Measurements from ENCODE around the gene RTF2.
"Not testable (repeated sequence)": the region's sequence is repeated elsewhere in the genome, so short reads cannot be mapped to it uniquely, and the experiment has no call there.

The RTF2 gene

DNA sequence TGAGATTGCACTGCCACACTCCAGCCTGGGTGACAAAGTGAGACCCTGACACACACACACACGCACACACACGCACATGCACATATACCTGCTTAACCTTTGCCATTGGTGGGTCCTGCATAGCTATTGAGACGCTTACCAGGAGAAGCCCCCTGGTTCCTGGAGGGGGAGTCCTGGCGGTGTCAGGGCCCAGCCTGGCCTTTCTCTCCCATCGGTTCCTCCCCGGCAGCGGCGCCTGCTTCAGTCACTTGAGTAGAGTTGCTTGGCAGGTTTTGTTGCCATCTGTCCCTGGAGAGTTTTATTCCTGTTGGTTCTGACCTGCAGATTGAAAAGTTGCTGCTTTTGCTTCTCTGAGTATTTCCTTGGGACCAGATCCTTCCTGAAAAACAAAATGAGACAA lies 35.5 kb downstream of the RTF2 start:
- no peak for DNase-seq

DNA sequence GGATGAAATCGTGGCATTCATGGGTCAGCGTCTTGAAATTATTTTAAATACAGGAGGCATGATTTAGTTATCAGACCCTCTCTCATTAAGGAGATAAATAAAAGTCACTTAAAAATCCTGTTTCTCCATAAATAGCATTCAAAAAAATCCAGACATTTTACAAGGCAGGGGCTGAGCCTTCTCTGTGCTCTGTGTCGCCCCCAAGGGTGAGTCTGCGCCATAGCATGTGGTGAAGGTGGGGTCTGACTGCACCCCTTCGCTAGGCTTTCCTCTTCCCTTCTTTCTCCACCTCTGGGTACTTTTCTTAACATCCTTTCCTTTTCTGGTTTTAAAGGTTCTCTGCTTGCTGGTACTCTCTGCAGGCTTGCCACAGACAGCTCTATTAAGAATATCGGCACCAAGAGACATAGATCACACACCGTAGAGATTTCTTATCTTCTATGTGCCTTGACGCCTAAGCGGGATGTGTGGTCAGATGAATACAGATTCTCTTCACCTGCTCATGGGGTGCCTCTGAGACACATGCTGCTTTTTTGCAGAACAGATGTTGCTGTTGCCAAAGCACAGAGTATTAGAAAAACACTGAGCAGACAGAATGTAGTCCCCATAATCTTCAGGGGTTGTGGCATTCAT lies 36.1 kb downstream of the RTF2 start:
- DNase-seq: peak in 1 of 2 experiments; percentile 1

DNA sequence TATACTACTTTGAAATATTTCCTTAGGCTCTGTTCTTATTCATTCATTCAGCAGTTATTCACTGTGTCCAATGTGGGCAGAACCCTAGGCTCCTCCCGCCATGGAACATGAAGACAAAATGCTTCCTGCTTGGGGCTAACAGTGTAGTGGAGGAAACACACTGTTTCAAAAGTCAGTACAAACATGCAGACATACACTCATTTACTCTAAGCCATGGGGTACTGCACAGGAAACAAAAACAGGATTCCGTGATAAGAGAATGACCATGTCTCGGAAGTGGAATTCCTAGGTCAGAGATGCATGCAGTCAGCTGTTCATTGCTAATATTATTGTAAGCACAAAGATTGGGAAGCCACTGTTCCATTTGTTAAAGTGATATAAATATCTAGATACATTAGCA lies 37.7 kb downstream of the RTF2 start:
- no peak for DNase-seq

DNA sequence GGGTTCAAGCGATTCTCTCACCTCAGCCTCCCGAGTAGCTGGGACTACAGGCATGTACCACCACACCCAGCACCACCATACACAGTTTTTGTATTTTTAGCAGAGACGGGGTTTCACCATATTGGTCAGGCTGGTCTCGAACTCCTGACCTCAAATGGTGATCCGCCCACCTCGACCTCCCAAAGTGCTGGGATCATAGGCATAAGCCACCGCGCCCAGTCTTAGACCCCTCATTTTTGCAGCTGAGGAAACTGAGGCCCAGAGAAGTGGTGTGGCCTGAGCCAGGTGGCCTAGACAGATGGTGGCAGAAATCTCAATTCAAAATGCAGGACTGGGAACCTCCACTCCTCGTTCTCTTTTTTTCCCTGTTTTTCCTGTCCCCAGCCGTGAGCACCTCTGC lies 43.5 kb downstream of the RTF2 start:
- no peak for DNase-seq

DNA sequence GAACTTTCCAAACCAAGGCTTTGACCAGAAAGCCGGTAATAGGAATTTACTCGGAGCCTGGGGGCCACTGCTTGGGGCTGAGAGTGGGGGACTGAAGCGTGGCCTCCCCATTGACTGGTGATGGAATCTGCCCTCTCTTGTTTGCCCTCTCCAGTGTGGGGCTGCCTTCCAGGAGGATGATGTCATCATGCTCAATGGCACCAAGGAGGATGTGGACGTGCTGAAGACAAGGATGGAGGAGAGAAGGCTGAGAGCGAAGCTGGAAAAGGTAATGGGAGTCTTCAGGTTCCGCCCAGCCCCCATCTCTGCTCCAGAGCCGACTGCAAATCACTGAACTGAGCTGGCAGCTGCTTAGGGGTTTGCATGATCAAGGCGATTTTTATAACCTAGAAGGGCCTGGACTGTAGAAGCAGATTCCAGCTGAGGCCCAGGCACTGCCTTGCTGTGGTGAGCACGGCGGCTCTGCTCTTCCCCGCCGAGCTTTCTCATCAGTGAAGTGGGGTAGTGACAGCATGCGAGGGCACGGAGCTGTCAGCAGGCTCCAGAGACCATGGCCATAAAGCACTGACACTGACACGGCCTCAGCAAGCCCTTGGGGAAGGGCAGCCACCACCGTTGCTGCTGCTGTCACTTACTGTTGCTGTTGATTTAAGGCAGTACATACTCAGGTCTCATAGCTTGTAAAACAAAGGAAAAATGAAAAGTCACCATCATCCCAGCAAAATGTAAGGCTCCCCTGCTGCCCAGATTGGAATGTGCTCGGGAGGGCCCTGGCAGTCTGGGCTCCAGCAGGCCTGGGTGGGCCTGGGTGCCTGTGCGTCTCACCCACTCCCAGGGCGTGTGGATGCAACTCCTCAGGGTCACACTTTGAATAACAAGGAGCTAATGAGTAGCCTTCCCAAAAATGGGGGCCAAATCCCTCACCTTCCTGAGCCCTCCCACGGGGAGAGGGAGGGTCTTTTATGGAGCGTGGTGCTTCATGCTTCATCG lies 45.0 kb downstream of the RTF2 start:
- DNase-seq: no peak

DNA sequence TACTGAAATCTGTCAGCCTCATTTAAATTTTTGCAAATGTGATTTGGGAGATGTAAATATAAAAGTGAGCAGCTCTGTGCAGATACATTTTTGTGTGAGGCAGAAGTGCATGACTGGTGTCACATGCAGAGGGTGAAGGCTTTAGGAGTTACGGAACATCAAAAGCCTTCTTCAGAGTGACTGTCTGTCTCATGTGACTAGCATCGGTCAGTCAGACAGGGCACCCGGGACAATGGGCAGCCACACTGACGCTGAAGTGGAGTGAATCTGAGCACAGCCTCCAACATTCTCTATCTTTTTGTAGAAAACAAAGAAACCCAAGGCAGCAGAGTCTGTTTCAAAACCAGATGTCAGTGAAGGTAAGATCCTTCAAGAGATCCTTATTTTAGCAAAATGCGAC lies 48.2 kb downstream of the RTF2 start:
- no peak for DNase-seq

DNA sequence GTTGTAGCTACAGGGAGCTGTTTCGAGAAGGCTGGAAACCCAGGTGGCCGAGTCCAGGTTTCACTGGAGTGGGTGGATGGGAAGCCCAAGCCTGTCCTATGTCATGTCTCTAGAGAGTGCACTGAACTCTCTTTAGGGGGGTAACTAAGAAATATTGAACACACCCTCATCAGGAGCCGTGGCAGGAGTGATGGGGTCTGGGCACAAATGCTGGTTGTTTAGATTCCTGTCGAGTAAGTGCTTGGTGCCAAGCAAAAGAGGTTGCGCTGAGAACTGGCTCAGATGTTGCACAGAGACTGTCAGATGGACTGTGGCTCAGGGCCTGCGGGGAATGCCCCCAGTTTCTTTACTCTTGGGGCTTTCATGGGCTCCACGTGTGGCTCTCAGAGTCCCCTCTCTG lies 48.8 kb downstream of the RTF2 start:
- DNase-seq: no peak

DNA sequence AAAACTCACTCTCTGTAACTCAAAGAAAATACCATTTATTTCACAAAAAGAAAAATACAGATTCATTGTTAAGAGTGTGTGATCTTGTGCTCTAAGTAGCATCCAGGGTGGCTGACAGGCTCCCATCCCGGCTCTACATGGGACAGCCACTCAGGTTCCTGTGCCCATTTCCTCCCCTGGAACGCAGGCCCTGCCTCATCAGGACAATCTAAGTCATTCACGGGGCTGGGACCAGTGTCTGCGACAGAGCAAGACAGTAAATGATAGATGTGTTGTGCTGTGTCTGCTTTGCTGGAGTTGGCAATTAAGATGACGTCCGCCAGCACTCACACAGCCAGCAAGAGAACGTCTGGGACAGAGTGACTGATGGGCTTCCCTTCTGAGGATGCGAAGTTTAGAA lies 49.2 kb downstream of the RTF2 start:
- DNase-seq: no peak

DNA sequence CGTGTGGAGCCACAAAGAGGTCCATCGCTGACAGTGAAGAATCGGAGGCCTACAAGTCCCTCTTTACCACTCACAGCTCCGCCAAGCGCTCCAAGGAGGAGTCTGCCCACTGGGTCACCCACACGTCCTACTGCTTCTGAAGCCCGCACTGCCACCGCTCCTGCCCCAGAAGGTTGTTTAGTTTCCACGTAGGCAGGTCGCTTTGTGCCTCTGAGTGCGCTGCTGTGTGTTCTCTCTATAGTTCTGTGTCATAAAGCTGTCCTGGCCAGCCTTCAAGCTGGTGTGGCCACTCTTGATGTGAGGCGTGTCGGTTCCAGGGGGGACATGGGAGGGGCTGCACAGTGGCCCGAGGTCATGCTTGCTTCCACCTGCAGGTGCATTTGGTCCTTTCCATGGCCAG lies 49.7 kb downstream of the RTF2 start:
- DNase-seq: no peak

DNA sequence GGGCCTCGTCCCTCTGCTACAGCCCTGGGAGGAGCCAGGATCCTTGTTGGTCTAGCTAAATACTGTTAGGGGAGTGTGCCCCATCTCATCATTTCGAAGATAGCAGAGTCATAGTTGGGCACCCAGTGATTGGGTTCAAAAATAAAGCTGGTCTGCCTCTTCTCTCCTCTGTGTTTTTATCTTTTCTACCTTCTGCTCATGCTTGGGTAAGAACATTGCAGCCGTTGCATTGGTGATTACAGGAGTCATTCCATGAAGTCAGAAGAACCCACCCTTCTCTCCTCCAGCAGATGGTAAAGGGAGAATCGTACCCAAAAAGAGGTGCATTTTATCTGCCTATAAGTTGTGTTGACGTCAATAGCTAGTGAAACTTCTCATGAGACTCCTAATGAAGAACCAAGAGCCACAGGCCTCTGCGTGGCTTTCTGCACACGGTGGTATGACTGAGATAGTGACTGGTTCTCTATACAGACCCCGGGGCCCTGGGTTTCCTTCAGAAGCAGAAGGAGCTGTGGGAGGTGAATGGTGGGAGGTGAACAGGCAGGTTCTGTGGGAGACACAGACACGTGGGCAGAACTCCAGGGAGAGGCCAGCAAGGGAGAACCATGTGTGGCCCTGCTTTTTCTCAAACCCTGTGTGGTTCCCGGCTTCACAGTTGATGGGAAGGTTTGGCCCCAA lies 50.4 kb downstream of the RTF2 start:
- no peak for DNase-seq

DNA sequence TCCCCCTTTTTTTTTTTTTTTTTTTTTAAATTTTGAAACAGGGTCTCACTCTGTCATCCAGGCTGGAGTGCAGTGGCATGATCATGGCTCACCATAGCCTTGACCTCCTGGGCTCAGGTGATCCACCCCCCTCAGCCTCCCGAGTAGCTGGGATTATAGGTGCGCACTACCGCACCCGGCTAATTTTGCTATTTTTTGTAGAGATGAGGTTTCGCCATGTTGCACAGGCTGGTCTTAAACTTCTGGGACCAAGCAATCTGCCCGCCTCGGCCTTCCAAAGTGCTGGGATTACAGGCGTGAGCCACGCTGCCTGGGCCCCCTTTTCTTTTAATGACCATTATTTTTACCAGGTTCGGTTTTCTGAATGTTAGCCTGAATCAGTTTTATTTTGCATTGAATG lies 51.1 kb downstream of the RTF2 start:
- DNase-seq: no peak

DNA sequence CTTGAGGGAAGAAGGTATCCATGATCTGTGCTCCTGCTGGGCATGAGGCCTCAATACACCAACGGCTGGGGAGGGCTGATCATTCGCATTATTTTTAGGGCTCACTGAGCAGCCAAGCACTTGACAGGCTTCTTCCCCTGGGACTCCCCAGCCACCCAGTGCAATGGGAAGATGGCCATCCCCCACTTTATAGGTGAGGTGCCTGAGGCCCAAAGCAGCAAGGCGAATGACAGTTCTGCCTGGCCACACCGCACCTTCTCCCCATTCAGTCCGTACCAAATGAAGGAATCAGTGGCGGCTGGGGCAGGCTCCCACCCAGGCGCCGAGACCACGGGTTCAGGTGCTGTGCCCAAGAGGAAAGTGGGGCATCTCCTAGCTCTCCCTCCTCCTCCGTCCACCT lies 51.8 kb downstream of the RTF2 start:
- DNase-seq: no peak

DNA sequence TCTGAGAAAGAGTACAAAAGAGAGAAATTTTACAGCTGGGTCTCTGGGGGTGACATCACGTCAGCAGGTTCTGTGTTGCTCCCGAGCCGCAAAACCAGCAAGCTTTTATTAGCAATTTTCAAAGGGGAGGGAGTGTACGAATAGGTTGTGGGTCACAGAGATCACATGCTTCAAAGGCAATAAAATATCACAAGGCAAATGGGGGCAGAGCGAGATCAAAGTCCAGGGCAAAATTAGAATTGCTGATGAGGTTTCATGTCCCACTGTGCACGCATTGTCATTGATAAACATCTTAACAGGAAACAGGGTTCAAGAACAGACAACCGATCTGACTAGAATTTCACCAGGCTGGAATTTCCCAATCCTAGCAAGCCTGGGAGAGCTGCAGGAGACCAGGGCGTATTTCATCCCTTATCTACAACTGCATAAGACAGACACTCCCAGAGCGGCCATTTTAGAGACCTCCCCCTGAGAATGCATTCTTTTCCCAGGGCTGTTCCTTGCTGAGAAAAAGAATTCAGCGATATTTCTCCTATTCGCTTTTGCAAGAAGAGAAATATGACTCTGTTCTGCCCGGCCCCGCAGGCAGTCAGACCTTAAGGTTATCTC lies 52.4 kb downstream of the RTF2 start:
- DNase-seq: not testable (repeated sequence)

DNA sequence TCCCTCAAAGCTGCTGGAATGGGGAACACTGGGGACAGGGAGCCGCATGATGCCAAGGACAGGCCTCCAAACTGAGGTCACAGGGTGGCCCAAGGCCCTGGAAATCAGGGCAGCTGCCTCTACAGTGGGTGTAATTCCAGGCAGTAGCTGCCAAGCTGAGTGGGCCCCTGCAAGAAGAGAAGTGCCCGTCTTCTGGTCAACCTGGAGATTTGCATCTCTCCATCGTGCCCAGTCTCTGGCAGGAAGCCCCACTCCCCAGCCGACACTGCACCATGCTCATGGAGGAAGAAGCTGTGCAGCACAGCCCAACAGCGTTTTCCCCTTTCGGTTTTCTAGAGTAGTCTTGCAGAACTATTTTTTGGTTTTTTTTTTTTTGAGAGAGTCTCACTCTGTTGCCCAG lies 53.9 kb downstream of the RTF2 start:
- no peak for DNase-seq

DNA sequence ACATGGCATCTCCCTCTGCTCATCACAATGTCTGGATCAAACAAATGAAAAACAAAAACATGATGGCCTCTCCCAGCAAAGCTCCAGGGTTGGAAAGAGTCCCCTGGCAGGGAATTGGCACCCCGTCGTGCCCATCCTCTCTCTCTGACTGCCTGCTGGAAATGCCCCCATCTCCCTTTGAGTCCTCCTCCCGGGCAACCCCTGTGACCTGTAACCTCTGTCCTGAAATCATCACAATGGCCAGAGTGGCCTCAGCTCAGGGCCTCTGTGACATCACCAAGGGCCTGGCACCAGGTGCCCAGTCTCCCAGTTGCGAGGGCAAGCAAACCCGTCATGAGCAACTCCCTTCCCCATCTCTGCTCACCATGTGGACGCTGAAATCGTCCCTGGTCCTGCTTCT lies 56.0 kb downstream of the RTF2 start, which contains the start of gene FAM209A:
FAM209A (plus strand) TSS at position 301 of the 400 bp plus-strand sequence; CDS start at position 366, 65 bp downstream.
- not testable (repeated sequence) for DNase-seq

DNA sequence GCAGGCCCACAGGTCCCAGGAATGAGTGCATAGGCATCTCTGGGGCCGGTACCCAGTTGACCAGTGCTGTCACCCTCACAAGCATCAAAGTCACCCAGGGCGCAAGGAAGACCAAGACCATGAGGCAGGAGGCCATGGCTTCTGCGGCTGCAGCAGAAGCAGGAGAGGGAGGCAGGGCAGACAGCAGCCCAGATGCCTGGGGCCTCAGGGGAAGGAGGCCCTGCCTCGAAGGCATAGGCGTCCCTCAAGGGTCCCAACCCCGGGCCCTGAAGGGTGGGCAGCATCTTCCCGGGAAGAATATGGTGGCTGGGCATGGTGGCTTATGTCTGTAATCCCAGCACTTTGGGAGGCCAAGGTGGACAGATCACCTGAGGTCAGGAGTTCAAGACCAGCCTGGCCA lies 59.1 kb downstream of the RTF2 start:
- DNase-seq: no peak

DNA sequence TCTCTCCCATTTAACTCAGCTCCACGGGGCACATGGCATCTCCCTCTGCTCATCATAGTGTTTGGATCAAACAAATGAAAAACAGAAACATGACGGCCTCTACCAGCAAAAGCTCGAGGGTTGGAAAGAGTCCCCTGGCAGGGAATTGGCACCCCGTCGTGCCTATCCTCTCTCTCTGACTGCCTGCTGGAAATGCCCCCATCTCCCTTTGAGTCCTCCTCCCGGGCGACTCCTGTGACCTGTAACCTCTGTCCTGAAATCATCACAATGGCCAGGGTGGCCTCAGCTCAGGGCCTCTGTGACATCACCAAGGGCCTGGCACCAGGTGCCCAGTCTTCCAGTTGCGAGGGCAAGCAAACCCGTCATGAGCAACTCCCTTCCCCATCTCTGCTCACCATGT lies 64.5 kb downstream of the RTF2 start, which contains the start of gene FAM209B:
FAM209B (plus strand) TSS at position 301 of the 400 bp plus-strand sequence; CDS start at position 397, 96 bp downstream.
- not testable (repeated sequence) for DNase-seq

DNA sequence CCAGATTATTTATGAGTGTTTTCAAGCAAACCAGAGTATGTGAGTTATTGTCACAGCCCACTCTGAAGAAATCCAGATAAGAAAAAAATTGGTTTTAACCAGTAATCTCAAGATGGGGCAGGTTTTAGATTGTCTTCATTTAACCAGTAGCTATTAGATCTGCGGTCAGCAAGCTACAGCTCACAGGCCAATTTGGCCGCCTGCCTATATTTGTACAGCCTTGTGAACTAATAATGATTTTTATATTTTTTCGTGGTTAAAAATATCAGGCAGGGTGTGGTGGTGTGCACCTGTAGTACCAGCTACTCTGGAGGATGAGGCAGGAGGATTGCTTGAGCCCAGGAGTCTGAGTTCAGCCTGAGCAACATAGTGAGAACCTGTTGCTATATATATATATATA lies 69.6 kb downstream of the RTF2 start:
- no peak for DNase-seq

DNA sequence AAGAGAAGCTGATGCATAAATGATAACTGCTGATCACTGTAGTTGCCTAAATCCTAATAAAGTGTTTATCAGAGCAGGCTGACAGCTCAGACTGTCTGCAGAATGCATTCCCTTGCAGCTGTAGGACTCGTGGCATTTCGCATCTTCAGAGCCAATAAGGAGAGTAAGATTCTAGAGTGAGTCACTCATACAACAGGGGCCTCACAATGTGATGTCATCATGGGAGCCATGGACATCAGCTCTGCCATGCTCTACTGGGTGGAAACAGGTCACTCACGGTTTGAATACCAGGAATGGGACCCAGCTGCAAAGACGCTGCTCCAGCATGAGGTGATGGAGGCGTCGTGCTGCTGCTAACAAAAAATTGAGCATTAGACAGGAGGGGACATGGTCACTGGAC lies 72.0 kb downstream of the RTF2 start:
- no peak for DNase-seq

DNA sequence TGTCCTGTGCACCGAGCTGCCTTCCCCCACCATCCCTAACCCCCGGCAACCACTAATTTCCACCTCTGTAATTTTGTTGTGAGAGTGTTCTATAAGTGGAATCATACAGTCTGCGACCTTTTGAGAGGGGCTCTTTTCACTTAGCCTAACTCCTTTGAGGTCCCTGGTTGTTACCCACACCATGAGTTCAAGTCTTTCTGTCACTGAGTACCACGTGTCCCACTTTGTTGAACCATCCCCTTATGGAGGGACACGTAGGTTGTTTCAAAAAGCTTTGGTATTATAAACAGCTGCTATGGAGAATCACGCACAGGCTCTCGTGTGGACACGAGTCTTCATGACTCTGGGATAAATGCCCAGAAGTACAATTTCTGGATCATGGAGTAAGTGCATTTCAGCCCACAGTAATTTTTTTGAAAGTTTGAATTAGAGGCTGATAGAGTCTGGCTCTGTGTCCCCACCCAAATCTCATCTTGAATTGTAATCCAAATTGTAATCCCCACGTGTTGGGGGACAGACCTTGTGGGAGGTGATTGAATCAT lies 74.1 kb downstream of the RTF2 start:
- DNase-seq: no peak

DNA sequence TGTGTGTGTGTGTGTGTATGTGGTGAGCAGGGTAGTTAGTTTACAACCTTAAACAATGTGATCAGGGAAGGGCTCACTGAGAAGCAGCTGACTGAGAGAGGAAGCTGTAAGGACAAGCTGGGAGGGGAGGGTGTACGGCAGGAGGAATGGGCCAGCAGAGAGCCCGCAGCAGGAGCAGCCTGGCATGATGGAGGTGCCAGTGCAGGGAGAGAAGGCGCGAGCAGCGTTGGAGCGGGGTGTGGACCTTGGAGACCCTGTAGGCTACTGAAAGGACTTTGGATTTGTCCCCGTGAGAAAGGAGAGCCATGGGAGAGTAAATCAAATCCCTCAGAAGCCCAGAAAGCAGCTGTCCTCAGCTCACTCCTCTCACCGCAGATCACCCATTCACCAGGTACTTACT lies 83.1 kb downstream of the RTF2 start:
- DNase-seq: no peak

DNA sequence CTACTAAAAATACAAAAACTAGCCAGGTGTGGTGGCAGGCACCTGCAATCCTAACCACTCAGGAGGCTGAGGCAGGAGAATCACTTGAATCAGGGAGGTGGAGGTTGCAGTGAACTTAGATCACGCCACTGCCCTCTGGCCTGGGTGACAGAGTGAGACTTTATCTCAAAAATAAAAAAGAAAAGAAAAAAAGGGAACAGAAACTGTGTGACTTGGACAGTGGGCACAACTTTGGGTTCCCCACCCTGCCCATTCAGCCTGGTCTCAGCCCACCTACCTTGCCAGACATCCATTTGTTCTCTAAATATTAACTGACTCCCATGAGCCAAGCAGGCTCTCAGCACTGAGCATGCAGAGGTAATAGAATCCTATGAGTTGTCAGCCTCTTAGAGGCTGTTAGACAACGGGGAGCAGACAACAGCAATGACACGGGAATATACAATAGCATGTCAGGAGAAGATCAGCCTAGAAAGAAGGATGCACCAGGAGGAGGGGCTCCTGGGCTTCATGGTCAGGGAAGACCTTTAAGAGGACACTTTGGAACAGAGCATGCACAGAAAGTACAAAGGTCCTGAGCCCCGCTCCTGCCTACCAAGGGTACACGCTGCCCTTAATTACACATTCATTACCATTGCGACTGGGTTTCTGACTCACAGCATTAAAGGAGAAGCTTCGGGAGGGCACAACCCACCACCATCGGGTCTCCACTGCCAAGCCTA lies 84.6 kb downstream of the RTF2 start:
- DNase-seq: no peak

All from AML-193 (cell line).